HepG2 (cell line): Measurements from ENCODE around the gene PUM1. TPM values are rescaled to one million over a fixed set of nuclear protein-coding genes. Genes with fewer than 3 reads are reported as not detected.
A peak's percentile ranks its signal among the peaks of the same experiment; 100 is the strongest.

Source experiments
- ATAC-seq: fragments of 200-7000 bp; cut with Tn5 transposase; 3 replicates; pipeline ENCODE4 v1.9.1; 2020; ENCODE audit warnings: mild to moderate bottlenecking, moderate library complexity
- BruUV-seq: library from RNA; stranded (reverse); fragments of 400-500 nt; replicated peaks from 2 replicates; lab custom pipeline; 2021; lab: Mats Ljungman, UMichigan
- CTCF ChIA-PET: fragments of 300-600 bp; formaldehyde crosslinking; extraction: SDS; loops from one replicate; lab custom pipeline; 2021; ENCODE audit warnings: low total read pairs, inconsistent platforms, low intra/inter-chr PET ratio; lab: Yijun Ruan, JAX
- POLR2A ChIA-PET: fragments of 350-600 bp; sonication (Branson Sonifier 250); formaldehyde crosslinking; loops from one replicate; lab custom pipeline; 2020; ENCODE audit warnings: antibody characterized with exemption, inconsistent platforms; lab: Yijun Ruan, JAX
- DNase-seq: peaks from one replicate; pipeline ENCODE4 v3.0.0-alpha.2; 2015; ENCODE audit warnings: low spot score
- FAIRE-seq: peaks from 3 replicates; lab custom pipeline; 2011; peaks lifted over from hg19 to GRCh38; lab: Jason Lieb, UNC
- H2AFZ ChIP-seq: one replicate; pipeline ENCODE4 v1.6.1; 2011; ENCODE audit warnings: low read length, inconsistent platforms
- H3K27ac ChIP-seq: fragments of 300-600 bp; 3 replicates; pipeline ENCODE4 v1.8.0; 2011; ENCODE audit warnings: mixed run types, mild to moderate bottlenecking, mixed read lengths, low read length, inconsistent platforms; ENCODE audit not compliant: insufficient read depth; ENCODE audit errors: extremely low read length
- H3K27me3 ChIP-seq, 2 experiments: fragments of 200-600 bp in 1 of 2; 2 replicates in 1 of 2; 3 replicates in 1 of 2; pipeline versions ENCODE4 v1.6.0 to v1.8.0; 2011; ENCODE audit warnings: low read length in 2 of 2, mild to moderate bottlenecking in 2 of 2, moderate library complexity in 2 of 2, inconsistent platforms in 1 of 2; ENCODE audit not compliant: insufficient read depth in 2 of 2, control insufficient read depth in 1 of 2
- H3K36me3 ChIP-seq, 2 experiments: fragments of 200-600 bp in 1 of 2; replicated peaks in 1 of 2; 2 replicates in 1 of 2; 3 replicates in 1 of 2; pipeline versions ENCODE4 v1.5.1 to v1.8.0; 2011; ENCODE audit warnings: low read length in 2 of 2, inconsistent platforms in 1 of 2; ENCODE audit not compliant: insufficient read depth in 2 of 2, control insufficient read depth in 1 of 2
- H3K4me1 ChIP-seq: 2 replicates; pipeline ENCODE4 v1.5.1; 2012; ENCODE audit warnings: low read length, inconsistent platforms; ENCODE audit not compliant: insufficient read depth
- H3K4me2 ChIP-seq: 2 replicates; pipeline ENCODE4 v1.6.0; 2011; ENCODE audit warnings: low read depth, low read length, inconsistent platforms
- H3K4me3 ChIP-seq, 3 experiments: fragments of 200-600 bp in 1 of 3; sonication (generic), shearing (Covaris generic) in 1 of 3; replicated peaks in 1 of 3; 2 replicates each; pipeline ENCODE4 v1.5.1; 2011 to 2016; ENCODE audit warnings: low read length in 3 of 3, inconsistent platforms in 2 of 3, low read depth in 2 of 3, mild to moderate bottlenecking in 2 of 3, control low read depth in 1 of 3, mixed read lengths in 1 of 3; ENCODE audit not compliant: insufficient read depth in 1 of 3
- H3K79me2 ChIP-seq: one replicate; pipeline ENCODE4 v1.6.1; 2011; ENCODE audit warnings: low read length, inconsistent platforms; ENCODE audit not compliant: insufficient read depth
- H3K9ac ChIP-seq: 2 replicates; pipeline ENCODE4 v1.6.0; 2011; ENCODE audit warnings: mild to moderate bottlenecking, low read depth, low read length, inconsistent platforms; ENCODE audit not compliant: insufficient read depth
- H3K9me3 ChIP-seq: 2 replicates; pipeline ENCODE4 v1.5.1; 2012; ENCODE audit warnings: mild to moderate bottlenecking, low read length
- H4K20me1 ChIP-seq: 2 replicates; pipeline ENCODE4 v1.6.0; 2011; ENCODE audit warnings: inconsistent platforms, mild to moderate bottlenecking, low read length, moderate library complexity; ENCODE audit not compliant: insufficient read depth
- AGO2 ChIP-seq: fragments of 200-400 bp; formaldehyde crosslinking; optimal IDR thresholded peaks from 2 replicates; pipeline ENCODE3; 2017; ENCODE audit warnings: mild to moderate bottlenecking, low read depth, low read length, moderate library complexity
- EZH2 ChIP-seq: conservative IDR thresholded peaks from 2 replicates; pipeline ENCODE4 v1.6.1; 2012; ENCODE audit warnings: mild to moderate bottlenecking, low read depth, low read length, moderate library complexity
- KLF15 ChIP-seq: sonication (generic); formaldehyde crosslinking; IDR thresholded peaks from 2 replicates; pipeline ENCODE4 v1.8.1; 2023; ENCODE audit warnings: borderline replicate concordance, mild to moderate bottlenecking, inconsistent platforms, missing genetic modification reagents, mixed read lengths
- MAX ChIP-seq: IDR thresholded peaks from 2 replicates; pipeline ENCODE4 v1.6.1; 2012; ENCODE audit warnings: inconsistent platforms
- MTERF4 ChIP-seq: sonication (generic); formaldehyde crosslinking; IDR thresholded peaks from 2 replicates; pipeline ENCODE4 v1.8.0; 2023; ENCODE audit warnings: mild to moderate bottlenecking, missing genetic modification reagents
- NFE2 ChIP-seq: sonication (generic); formaldehyde crosslinking; IDR thresholded peaks from 2 replicates; pipeline ENCODE4 v1.4.0; 2020; ENCODE audit warnings: missing genetic modification reagents
- RBM22 ChIP-seq: fragments of 200-400 bp; formaldehyde crosslinking; optimal IDR thresholded peaks from 2 replicates; pipeline ENCODE3; 2017; ENCODE audit warnings: mild to moderate bottlenecking, low read length, moderate library complexity
- RXRA ChIP-seq: sonication (generic); formaldehyde crosslinking; IDR thresholded peaks from 2 replicates; pipeline ENCODE4 v1.5.1; 2020; ENCODE audit warnings: missing genetic modification reagents
- SIX4 ChIP-seq: sonication (generic); formaldehyde crosslinking; IDR thresholded peaks from 2 replicates; pipeline ENCODE4 v1.4.0; 2020; ENCODE audit warnings: missing genetic modification reagents
- SMARCE1 ChIP-seq: fragments of 450-650 bp; IDR thresholded peaks from 2 replicates; pipeline ENCODE4 v1.6.1; 2017; ENCODE audit warnings: borderline replicate concordance
- SNAI1 ChIP-seq: sonication (generic); formaldehyde crosslinking; IDR thresholded peaks from 2 replicates; pipeline ENCODE4 v1.5.0; 2020; ENCODE audit warnings: mild to moderate bottlenecking, missing genetic modification reagents, borderline replicate concordance
- STAT5B ChIP-seq: sonication (generic); formaldehyde crosslinking; IDR thresholded peaks from 2 replicates; pipeline ENCODE4 v1.4.0; 2020; ENCODE audit warnings: missing genetic modification reagents
- U2AF2 ChIP-seq: fragments of 200-400 bp; formaldehyde crosslinking; IDR thresholded peaks from 2 replicates; pipeline ENCODE4 v1.6.1; 2017; ENCODE audit warnings: low read depth, mild to moderate bottlenecking, low read length
- ZBTB3 ChIP-seq: sonication (generic); formaldehyde crosslinking; IDR thresholded peaks from 2 replicates; pipeline ENCODE4 v1.4.0; 2020; ENCODE audit warnings: low read depth, mild to moderate bottlenecking, moderate library complexity, missing genetic modification reagents, borderline replicate concordance
- ZFP1 ChIP-seq: IDR thresholded peaks from 2 replicates; pipeline ENCODE4 v1.6.1; 2016
- ZHX1 ChIP-seq: sonication (generic); formaldehyde crosslinking; IDR thresholded peaks from 2 replicates; pipeline ENCODE4 v1.8.1; 2022; ENCODE audit warnings: low read depth, mild to moderate bottlenecking, missing genetic modification reagents
- ZNF260 ChIP-seq: sonication (generic); formaldehyde crosslinking; IDR thresholded peaks from 2 replicates; pipeline ENCODE4 v1.4.0; 2020; ENCODE audit warnings: missing genetic modification reagents, low read depth, mild to moderate bottlenecking, borderline replicate concordance
- ZNF543 ChIP-seq: sonication (generic); formaldehyde crosslinking; IDR thresholded peaks from 2 replicates; pipeline ENCODE4 v1.4.0; 2020; ENCODE audit warnings: mild to moderate bottlenecking, missing genetic modification reagents
- WGBS: methylation state at CpG from one replicate; pipeline ENCODE4 v1.1.6; 2017; ENCODE audit warnings: low lambda C conversion rate; 5-methylcytosine and 5-hydroxymethylcytosine counted together
- in situ Hi-C: cut with HindIII; loops from 2 replicates; pipeline ENCODE4 v1.10.0; 2017; ENCODE audit warnings: low pct_unique_long_range_greater_than_20kb; ENCODE audit not compliant: extremely low pct_ligation_motif_present
- intact Hi-C: fragments of 100-400 bp; cut with micrococcal nuclease; formaldehyde crosslinking; loops from one replicate; pipeline ENCODE4 v1.10.0; 2022; ENCODE audit not compliant: unreplicated experiment
- polyA plus RNA-seq, 8 experiments: library from polyadenylated mRNA; depleted of rRNA in 3 of 8; stranded (reverse) in 7 of 8; unstranded in 1 of 8; fragments of >200 nt; fragmentation: Illumina TruSeq in 4 of 8; extraction: Trizol in 4 of 8; gene quantifications; 2 replicates each; pipeline versions ENCODE4 v1.2.1 to v1.2.3, GENCODE V29; 2011 to 2016; ENCODE audit warnings: low read depth in 4 of 8, missing spikeins in 1 of 8, mixed read lengths in 1 of 8; ENCODE audit not compliant: insufficient read depth in 1 of 8
- total RNA-seq, 5 experiments: library from RNA; depleted of rRNA; stranded (reverse); fragments of >200 nt; fragmentation: Illumina TruSeq; extraction: Trizol; gene quantifications; 2 replicates each; pipeline ENCODE4 v1.2.3, GENCODE V29; 2016; ENCODE audit warnings: low read depth in 1 of 5
- TF ChIP-seq, protein P1 (sequence below): sonication (generic); formaldehyde crosslinking; IDR thresholded peaks from 2 replicates; pipeline ENCODE4 v1.8.0; 2022; ENCODE audit warnings: missing genetic modification reagents, mild to moderate bottlenecking, inconsistent platforms, borderline replicate concordance

Gene PUM1
- total and polyA plus RNA-seq, 2 of the 13 experiments (the other 11 are each of a cell fraction or from before 2014, with no cell fraction given): 64.7 to 91.0 TPM

GRCh38 chr1:30977511-30977910 lies 88.0 kb downstream of the PUM1 start (continued):
- TF ChIP-seq STAT5B (CRISPR knock-in tag) (no peak), ZHX1 (no peak), MAX (no peak), KLF15 (CRISPR knock-in tag) (no peak)

DNA sequence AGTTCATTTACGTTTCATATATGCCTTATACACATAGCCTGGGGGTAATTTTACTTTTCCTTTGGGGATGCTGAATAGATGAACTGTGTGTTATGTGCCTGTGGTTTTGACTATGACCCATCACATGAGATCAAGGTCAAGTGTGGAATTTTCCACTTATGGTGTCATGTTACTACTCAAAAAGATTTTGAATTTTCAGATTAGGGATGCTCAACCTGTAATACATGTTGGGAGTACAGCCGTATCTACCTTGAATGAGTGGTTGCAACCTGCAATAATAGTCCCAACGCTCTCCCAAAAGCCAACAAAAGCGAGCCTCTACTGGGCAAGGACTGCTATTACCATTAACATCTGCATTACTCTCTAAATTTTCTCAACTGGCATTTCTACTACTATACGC lies 88.4 kb downstream of the PUM1 start:
- Histone ChIP-seq H3K4me3 (no peak overlapping the region), H3K36me3 (peaks cover 12 to 63% of the 10 kb centered on the region in 2 experiments), H4K20me1 (peaks cover 65% of the 10 kb centered on the region), H3K9ac (no peak overlapping the region), H3K27me3 (no peaks in the 10 kb centered on the region), H3K4me1 (peaks cover 49% of the 10 kb centered on the region), H3K9me3 (no peaks in the 10 kb centered on the region), H3K27ac (no peak overlapping the region), H2AFZ (no peak overlapping the region), H3K79me2 (peaks cover 55% of the 10 kb centered on the region), H3K4me2 (no peak overlapping the region)
- no TSS peak for BruUV-seq
- DNase-seq (peak; percentile 27), ATAC-seq (peak; percentile 68), FAIRE-seq (no peak)
- CTCF ChIA-PET: no interaction called here
- 90% methylated on average over 5 of the region's 5 CpGs for WGBS
- in situ Hi-C loops (no loop called here), intact Hi-C loops (no loop called here)
- POLR2A ChIA-PET: no interaction called here
- no peak for TF ChIP-seq MTERF4 (CRISPR knock-in tag)
- peak; percentile 27 for TF ChIP-seq RBM22
- no peak for TF ChIP-seq ZFP1 (CRISPR knock-in tag)
- no peak for TF ChIP-seq AGO2
- no peak for TF ChIP-seq ZNF260 (CRISPR knock-in tag)
- peak; percentile 53; the same call in 1 of the 2 replicates for TF ChIP-seq SIX4 (CRISPR knock-in tag)
- TF ChIP-seq RXRA (CRISPR knock-in tag): no peak
- no peak for TF ChIP-seq NFE2 (CRISPR knock-in tag)
- no peak for TF ChIP-seq SMARCE1
- no peak for TF ChIP-seq U2AF2
- no peak for TF ChIP-seq ZBTB3 (CRISPR knock-in tag)
- TF ChIP-seq, protein P1, sequence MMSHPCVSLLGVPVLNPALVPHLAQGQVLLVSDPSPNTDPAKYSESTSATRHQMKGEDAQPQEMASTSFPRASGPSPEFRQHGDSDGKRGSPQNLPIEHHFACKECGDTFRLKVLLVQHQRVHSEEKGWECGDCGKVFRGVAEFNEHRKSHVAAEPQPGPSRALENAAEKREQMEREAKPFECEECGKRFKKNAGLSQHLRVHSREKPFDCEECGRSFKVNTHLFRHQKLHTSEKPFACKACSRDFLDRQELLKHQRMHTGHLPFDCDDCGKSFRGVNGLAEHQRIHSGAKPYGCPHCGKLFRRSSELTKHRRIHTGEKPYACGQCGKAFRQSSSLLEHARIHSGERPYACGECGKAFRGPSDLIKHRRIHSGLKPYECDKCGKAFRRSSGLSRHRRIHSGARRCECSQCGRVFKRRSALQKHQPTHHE (CRISPR knock-in tag): no peak
- TF ChIP-seq ZNF543 (CRISPR knock-in tag): no peak
- no peak for TF ChIP-seq EZH2
- no peak for TF ChIP-seq SNAI1 (CRISPR knock-in tag)
